Uterus (tissue), 4 donors: ENCODE results near the gene LMAN2L. TPM values are rescaled to one million over a fixed set of nuclear protein-coding genes. Genes with fewer than 3 reads are reported as not detected.

ENCODE experiments used
- DNase-seq, 2 donors: peaks; one replicate each; pipeline ENCODE4 v3.0.0-alpha.2; 2019 to 2020
- H3K27ac ChIP-seq, 2 donors: fragments of 200-600 bp; sonication (generic); 1 replicate in 1 of 2; 2 replicates in 1 of 2; pipeline ENCODE4 v1.5.1; 2016 to 2018
- H3K27me3 ChIP-seq, 2 donors: fragments of 200-600 bp; sonication (generic); one replicate each; pipeline ENCODE4 v1.5.1; 2018 to 2019; ENCODE audit warnings: control low read depth in 1 of 2
- H3K36me3 ChIP-seq, 2 donors: fragments of 200-600 bp; sonication (generic); one replicate each; pipeline ENCODE4 v1.5.1; 2019; ENCODE audit warnings: control low read depth in 1 of 2
- H3K4me1 ChIP-seq, 2 donors: fragments of 200-600 bp; sonication (generic); one replicate each; pipeline ENCODE4 v1.5.1; 2018 to 2019; ENCODE audit warnings: control low read depth in 1 of 2
- H3K4me3 ChIP-seq, 2 donors: fragments of 200-600 bp; sonication (generic); 1 replicate in 1 of 2; 2 replicates in 1 of 2; pipeline ENCODE4 v1.5.1; 2018 to 2019; ENCODE audit warnings: mild to moderate bottlenecking in 1 of 2
- H3K9me3 ChIP-seq, 2 donors: fragments of 200-600 bp; sonication (generic); one replicate each; pipeline ENCODE4 v1.5.1; 2019; ENCODE audit warnings: control low read depth in 1 of 2
- CTCF ChIP-seq, 4 experiments: fragments of 200-600 bp in 2 of 4; fragments of 450-650 bp in 2 of 4; sonication (generic) in 2 of 4; IDR thresholded peaks; one replicate each; pipeline ENCODE4 v1.5.1; 2016 to 2019; ENCODE audit warnings: antibody characterized with exemption in 4 of 4, mild to moderate bottlenecking in 2 of 4, moderate library complexity in 1 of 4
- POLR2A ChIP-seq, 2 donors: fragments of 450-650 bp; IDR thresholded peaks; one replicate each; pipeline ENCODE4 v1.6.1; 2016; ENCODE audit warnings: antibody characterized with exemption in 2 of 2, mild to moderate bottlenecking in 1 of 2, moderate library complexity in 1 of 2
- intact Hi-C: fragments of 100-400 bp; cut with DNase I; formaldehyde crosslinking; loops from one replicate; pipeline ENCODE4 v1.15.1; 2023; ENCODE audit warnings: low total_unique reads
- total RNA-seq, 4 donors: library from RNA; depleted of rRNA in 3 of 4; stranded (reverse); fragments of >200 nt in 3 of 4; gene quantifications; one replicate each; pipeline versions ENCODE4 v1.1.0 to v1.2.4, GENCODE V29; 2014 to 2023
- donor health status: DM: yes; HTN: yes; CAD: no.

LMAN2L gene
- total RNA-seq, 4 donors from 2014 or later = 13.8 to 51.2 (median 20.9) TPM

- Histone ChIP-seq H3K27ac (no peak overlapping the region), H3K27me3 (no peaks in the 10 kb centered on the region), H3K36me3 (no peaks in the 10 kb centered on the region), H3K4me1 (no peaks in the 10 kb centered on the region), H3K9me3 (no peaks in the 10 kb centered on the region), H3K4me3 (no peak overlapping the region)
- TF ChIP-seq CTCF (IDR thresholded peaks at IDR 0.05) (no peak), POLR2A (IDR thresholded peaks at IDR 0.05) (no peak)
- intact Hi-C loops = no loop called here
- no peak for DNase-seq
Measured at GRCh38 chr2:96756788-96757476, 17.1 kb upstream of the LMAN2L start.

DNA sequence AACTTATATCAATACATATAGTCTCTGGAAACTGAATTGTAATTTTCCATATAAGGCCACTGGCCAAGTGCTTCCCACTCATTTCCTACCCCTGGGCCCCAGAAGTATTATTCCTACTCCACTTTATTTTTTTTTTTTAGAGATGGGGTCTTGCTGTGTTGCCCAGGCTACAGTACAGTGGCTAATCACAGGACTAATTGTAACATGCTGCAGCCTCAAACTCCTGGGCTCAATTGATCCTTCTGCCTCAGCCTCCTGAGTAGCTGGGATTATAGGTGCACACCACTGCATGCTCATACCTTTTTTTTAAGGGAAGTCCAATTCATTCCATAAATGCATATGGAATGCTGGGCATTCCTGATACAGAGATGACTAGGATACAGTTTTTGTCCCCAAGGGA is 14.5 kb upstream of the LMAN2L start:
- H3K9me3 ChIP-seq = no peaks in the 10 kb centered on the region
- H3K27me3 ChIP-seq = no peaks in the 10 kb centered on the region
- intact Hi-C loops = no loop called here
- H3K36me3 ChIP-seq = no peaks in the 10 kb centered on the region
- no peak for DNase-seq
- no peaks in the 10 kb centered on the region for H3K4me1 ChIP-seq
- no peak overlapping the region for H3K27ac ChIP-seq
- H3K4me3 ChIP-seq = no peak overlapping the region
- TF ChIP-seq CTCF (IDR thresholded peaks at IDR 0.05) (no peak), POLR2A (IDR thresholded peaks at IDR 0.05) (no peak)

DNA sequence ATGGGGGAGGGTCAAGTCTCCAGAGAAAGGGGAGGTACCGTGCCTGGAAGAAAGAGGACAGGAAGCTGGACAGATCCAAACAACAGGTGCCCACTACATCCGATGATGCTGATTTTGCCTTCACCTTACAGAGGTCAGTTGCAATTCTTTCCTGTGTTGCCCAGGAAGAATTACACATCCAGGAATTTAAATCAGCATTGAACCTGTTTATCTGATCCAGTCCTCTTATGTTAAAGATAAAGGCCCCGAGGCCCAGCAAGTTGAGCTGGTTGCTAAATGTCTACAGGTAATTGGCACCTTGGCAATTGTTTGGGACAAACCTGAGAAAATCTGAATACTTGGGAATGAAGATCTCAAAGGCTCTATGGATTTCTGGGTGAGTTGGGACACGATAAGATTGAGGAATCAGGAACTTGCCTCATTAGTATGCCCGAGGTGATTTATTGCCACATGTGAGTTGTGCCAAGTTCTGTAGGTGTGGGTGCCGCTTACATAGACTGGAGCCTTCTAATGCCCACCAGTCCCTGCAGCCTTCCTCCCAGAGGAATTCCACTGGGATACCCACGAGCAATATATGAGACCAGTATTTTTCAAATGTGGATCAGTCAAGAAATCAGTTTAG is 13.9 kb upstream of the LMAN2L start:
- intact Hi-C loops = no loop called here
- no peaks in the 10 kb centered on the region for H3K27me3 ChIP-seq
- no peaks in the 10 kb centered on the region for H3K9me3 ChIP-seq
- H3K4me3 ChIP-seq = no peak overlapping the region
- H3K36me3 ChIP-seq = no peaks in the 10 kb centered on the region
- TF ChIP-seq POLR2A (IDR thresholded peaks at IDR 0.05) (no peak), CTCF (IDR thresholded peaks at IDR 0.05) (no peak)
- DNase-seq = no peak
- no peaks in the 10 kb centered on the region for H3K4me1 ChIP-seq
- no peak overlapping the region for H3K27ac ChIP-seq

GRCh38 chr2:96751800-96752199 is 11.9 kb upstream of the LMAN2L start:
- H3K4me1 ChIP-seq = no peaks in the 10 kb centered on the region
- H3K9me3 ChIP-seq = no peaks in the 10 kb centered on the region
- TF ChIP-seq CTCF (IDR thresholded peaks at IDR 0.05) (no peak), POLR2A (IDR thresholded peaks at IDR 0.05) (no peak)
- intact Hi-C loops = no loop called here
- H3K27ac ChIP-seq = no peak overlapping the region
- DNase-seq = no peak
- no peak overlapping the region for H3K4me3 ChIP-seq
- H3K36me3 ChIP-seq = no peaks in the 10 kb centered on the region
- no peaks in the 10 kb centered on the region for H3K27me3 ChIP-seq

DNA sequence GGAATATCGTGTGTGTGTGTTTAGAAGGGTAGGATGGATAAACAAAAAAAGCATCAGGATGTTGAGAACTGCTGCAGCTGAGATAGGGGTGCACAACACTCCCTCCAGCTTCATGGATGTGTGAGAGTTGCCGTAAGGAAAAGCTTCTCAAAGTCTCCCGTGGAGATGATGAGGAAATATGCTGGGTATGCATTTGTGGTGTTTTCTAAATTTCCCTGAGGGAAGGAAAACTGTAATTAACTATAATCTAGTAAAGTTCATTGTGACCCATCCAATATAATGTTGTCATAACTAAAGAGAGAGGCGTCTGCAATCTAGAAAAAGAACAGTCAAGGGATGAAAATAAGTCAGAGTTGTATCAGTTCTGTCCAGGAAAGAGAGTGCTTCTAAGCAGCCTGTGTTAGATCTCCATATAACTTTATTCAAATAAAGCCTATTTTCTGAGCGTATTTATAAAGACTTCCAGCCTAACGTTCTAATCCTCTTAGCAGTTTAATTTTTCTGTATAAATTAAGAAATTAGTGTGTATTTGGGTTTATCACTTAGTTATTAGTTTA is 7.3 kb upstream of the LMAN2L start:
- no peaks in the 10 kb centered on the region for H3K27me3 ChIP-seq
- DNase-seq = no peak
- H3K4me3 ChIP-seq = no peak overlapping the region
- no peak for TF ChIP-seq POLR2A (IDR thresholded peaks at IDR 0.05)
- intact Hi-C loops = no loop called here
- no peaks in the 10 kb centered on the region for H3K4me1 ChIP-seq
- no peaks in the 10 kb centered on the region for H3K36me3 ChIP-seq
- H3K9me3 ChIP-seq = no peaks in the 10 kb centered on the region
- peak overlapping the region; percentile 49 to 52 for H3K27ac ChIP-seq
